SK-N-SH (cell line): Measurements from ENCODE around the gene NEK10. TPM values are rescaled to one million over a fixed set of nuclear protein-coding genes. Genes with fewer than 3 reads are reported as not detected.

Experiments
- CTCF ChIA-PET: fragments of 300-600, 350-600 bp; formaldehyde crosslinking; extraction: SDS; loops from one replicate; lab custom pipeline; 2021; lab: Yijun Ruan, JAX
- POLR2A ChIA-PET: fragments of 350-600 bp; sonication (Branson Sonifier 250); formaldehyde crosslinking; extraction: SDS; loops from one replicate; lab custom pipeline; 2020; ENCODE audit warnings: antibody characterized with exemption, inconsistent platforms; lab: Yijun Ruan, JAX
- DNase-seq: peaks from one replicate; pipeline ENCODE4 v3.0.0; 2012
- H2AFZ ChIP-seq: fragments of 200-600 bp; sonication (generic); 2 replicates; pipeline ENCODE4 v1.8.1; 2016; ENCODE audit warnings: antibody characterized with exemption, mild to moderate bottlenecking, low read depth
- H3F3A ChIP-seq: fragments of 200-600 bp; sonication (generic); replicated peaks from 2 replicates; pipeline ENCODE3; 2016; ENCODE audit warnings: antibody characterized with exemption, mild to moderate bottlenecking; ENCODE audit not compliant: insufficient read depth
- H3K27ac ChIP-seq, 2 experiments: fragments of 200-500 bp in 1 of 2; fragments of 200-600 bp in 1 of 2; sonication (Bioruptor generic) in 1 of 2; sonication (generic), shearing (Covaris generic) in 1 of 2; 2 replicates each; pipeline versions ENCODE4 v1.5.1 to v1.6.1; 2014 to 2016; ENCODE audit warnings: low read depth in 2 of 2, inconsistent platforms in 1 of 2, low read length in 1 of 2, mild to moderate bottlenecking in 1 of 2, mixed read lengths in 1 of 2
- H3K27me3 ChIP-seq: fragments of 200-600 bp; sonication (generic), shearing (Covaris generic); 2 replicates; pipeline ENCODE4 v1.6.1; 2016; ENCODE audit warnings: mixed run types; ENCODE audit not compliant: insufficient read depth
- H3K36me3 ChIP-seq, 2 experiments: fragments of 200-500 bp in 1 of 2; fragments of 200-600 bp in 1 of 2; sonication (Bioruptor generic) in 1 of 2; sonication (generic) in 1 of 2; replicated peaks in 1 of 2; 2 replicates each; pipeline versions ENCODE3 to v1.5.1; 2014 to 2016; ENCODE audit warnings: low read length in 1 of 2, mild to moderate bottlenecking in 1 of 2; ENCODE audit not compliant: insufficient read depth in 2 of 2, control insufficient read depth in 1 of 2
- H3K4me1 ChIP-seq, 2 experiments: fragments of 200-500 bp in 1 of 2; fragments of 200-600 bp in 1 of 2; sonication (Bioruptor generic) in 1 of 2; sonication (generic), shearing (Covaris generic) in 1 of 2; 2 replicates each; pipeline versions ENCODE4 v1.5.1 to v1.6.1; 2014 to 2016; ENCODE audit warnings: low read depth in 1 of 2, low read length in 1 of 2, mixed run types in 1 of 2; ENCODE audit not compliant: insufficient read depth in 2 of 2, control insufficient read depth in 1 of 2
- H3K4me2 ChIP-seq: fragments of 200-600 bp; sonication (generic), shearing (Covaris generic); 2 replicates; pipeline ENCODE4 v1.6.1; 2017; ENCODE audit warnings: mixed run types
- H3K4me3 ChIP-seq, 2 experiments: fragments of 200-500 bp in 1 of 2; fragments of 200-600 bp in 1 of 2; sonication (Bioruptor generic) in 1 of 2; sonication (generic), shearing (Covaris generic) in 1 of 2; 2 replicates each; pipeline versions ENCODE4 v1.5.1 to v1.8.1; 2014 to 2016; ENCODE audit warnings: low read depth in 2 of 2, inconsistent platforms in 1 of 2, low read length in 1 of 2, mild to moderate bottlenecking in 1 of 2, mixed read lengths in 1 of 2, moderate library complexity in 1 of 2
- H3K79me2 ChIP-seq: fragments of 200-600 bp; sonication (generic); 2 replicates; pipeline ENCODE4 v1.8.1; 2017; ENCODE audit warnings: mild to moderate bottlenecking; ENCODE audit not compliant: insufficient read depth
- H3K9ac ChIP-seq: fragments of 200-600 bp; sonication (generic); 2 replicates; pipeline ENCODE4 v1.6.1; 2017; ENCODE audit warnings: mixed run types
- H3K9me2 ChIP-seq: fragments of 200-600 bp; sonication (generic); 2 replicates; pipeline ENCODE4 v1.6.1; 2017; ENCODE audit warnings: mixed run types
- H3K9me3 ChIP-seq: fragments of 200-600 bp; sonication (generic); 2 replicates; pipeline ENCODE4 v1.6.1; 2017; ENCODE audit warnings: mixed run types, mild to moderate bottlenecking, moderate library complexity
- H4K20me1 ChIP-seq: fragments of 200-600 bp; sonication (generic); 2 replicates; pipeline ENCODE4 v1.6.1; 2017; ENCODE audit warnings: mild to moderate bottlenecking, mixed run types; ENCODE audit not compliant: insufficient read depth
- ELF1 ChIP-seq: IDR thresholded peaks from 2 replicates; pipeline ENCODE4 v1.4.0; 2012
- EZH2phosphoT487 ChIP-seq: fragments of 200-600 bp; sonication (generic); IDR thresholded peaks from 2 replicates; pipeline ENCODE4 v1.6.1; 2017; ENCODE audit warnings: low read depth, mixed run types, mild to moderate bottlenecking, antibody characterized with exemption, moderate library complexity, borderline replicate concordance
- FOXM1 ChIP-seq: IDR thresholded peaks from 2 replicates; pipeline ENCODE4 v1.4.0; 2012; ENCODE audit warnings: low read depth, mild to moderate bottlenecking
- GATA2 ChIP-seq: sonication (generic); formaldehyde crosslinking; IDR thresholded peaks from 2 replicates; pipeline ENCODE4 v1.5.0; 2020; ENCODE audit warnings: mild to moderate bottlenecking, missing genetic modification reagents
- JUND ChIP-seq: IDR thresholded peaks from 2 replicates; pipeline ENCODE4 v1.4.0; 2012
- MEF2A ChIP-seq: IDR thresholded peaks from 2 replicates; pipeline ENCODE4 v1.4.0; 2012; ENCODE audit warnings: low read depth, borderline replicate concordance
- NFIC ChIP-seq: IDR thresholded peaks from 2 replicates; pipeline ENCODE4 v1.4.0; 2012; ENCODE audit warnings: borderline replicate concordance
- RFX5 ChIP-seq: IDR thresholded peaks from 2 replicates; pipeline ENCODE4 v1.6.1; 2012; ENCODE audit warnings: mild to moderate bottlenecking, improper control_type of control experiment, low read length
- RXRA ChIP-seq: IDR thresholded peaks from 2 replicates; pipeline ENCODE4 v1.4.0; 2012; ENCODE audit warnings: low read depth, mild to moderate bottlenecking, borderline replicate concordance
- SMC3 ChIP-seq: IDR thresholded peaks from 2 replicates; pipeline ENCODE4 v1.6.1; 2012; ENCODE audit warnings: low read depth, low read length, improper control_type of control experiment
- TAF1 ChIP-seq: IDR thresholded peaks from 2 replicates; pipeline ENCODE4 v1.6.1; 2012; ENCODE audit warnings: low read depth, mild to moderate bottlenecking, low read length, moderate library complexity, borderline replicate concordance
- TCF12 ChIP-seq: IDR thresholded peaks from 2 replicates; pipeline ENCODE4 v1.4.0; 2012
- TEAD4 ChIP-seq: IDR thresholded peaks from 2 replicates; pipeline ENCODE4 v1.4.0; 2012; ENCODE audit warnings: mild to moderate bottlenecking, borderline replicate concordance; ENCODE audit not compliant: insufficient read depth
- YY1 ChIP-seq: IDR thresholded peaks from 2 replicates; pipeline ENCODE4 v1.4.0; 2012; ENCODE audit warnings: low read depth, mild to moderate bottlenecking
- ZBTB33 ChIP-seq: IDR thresholded peaks from 2 replicates; pipeline ENCODE4 v1.4.0; 2012; ENCODE audit warnings: low read depth, borderline replicate concordance
- WGBS: methylation state at CpG from one replicate; pipeline ENCODE4 v1.1.6; 2017; ENCODE audit warnings: low lambda C conversion rate; 5-methylcytosine and 5-hydroxymethylcytosine counted together
- polyA plus RNA-seq, 3 experiments: library from polyadenylated mRNA; depleted of rRNA; stranded (reverse); fragments of >200 nt; gene quantifications; 2 replicates each; pipeline ENCODE4 v1.2.3, GENCODE V29; 2012
- TF ChIP-seq, protein P1 (sequence below): fragments of 150-350 bp; IDR thresholded peaks from 2 replicates; pipeline ENCODE4 v1.6.1; 2017; ENCODE audit warnings: antibody characterized with exemption, low read length, low read depth, borderline replicate concordance
- TF ChIP-seq, protein P2 (sequence below): IDR thresholded peaks from 2 replicates; pipeline ENCODE4 v1.6.1; 2012; ENCODE audit warnings: mild to moderate bottlenecking, low read depth, low read length, moderate library complexity

Gene NEK10
- polyA plus RNA-seq, 1 of the 3 experiments (the other 2 are of a cell fraction) = 1.0 TPM

- no peak overlapping the region for H3K4me3 ChIP-seq
- POLR2A ChIA-PET = no interaction called here
- no peaks in the 10 kb centered on the region for H3K9me3 ChIP-seq
- no peak overlapping the region for H3K4me2 ChIP-seq
- H3K4me1 ChIP-seq = no peaks in the 10 kb centered on the region; a peak in 1 of 4 replicates
- H3K27ac ChIP-seq = no peak overlapping the region
- no peaks in the 10 kb centered on the region for H3K36me3 ChIP-seq
- no peak overlapping the region for H3K9ac ChIP-seq
- no peaks in the 10 kb centered on the region for H3F3A ChIP-seq
- CTCF ChIA-PET = no interaction called here
- H2AFZ ChIP-seq = no peak overlapping the region
- 66% methylated on average over 3 of the region's 3 CpGs for WGBS
- no peaks in the 10 kb centered on the region for H3K79me2 ChIP-seq
- TF ChIP-seq TCF12 = no peak
- TF ChIP-seq ZBTB33 = no peak
- no peak for TF ChIP-seq FOXM1
- TF ChIP-seq EZH2phosphoT487 = no peak
- no peak for TF ChIP-seq GATA2
- TF ChIP-seq JUND = no peak
- TF ChIP-seq RXRA = no peak
- TF ChIP-seq SMC3 = no peak
- TF ChIP-seq, protein P1, sequence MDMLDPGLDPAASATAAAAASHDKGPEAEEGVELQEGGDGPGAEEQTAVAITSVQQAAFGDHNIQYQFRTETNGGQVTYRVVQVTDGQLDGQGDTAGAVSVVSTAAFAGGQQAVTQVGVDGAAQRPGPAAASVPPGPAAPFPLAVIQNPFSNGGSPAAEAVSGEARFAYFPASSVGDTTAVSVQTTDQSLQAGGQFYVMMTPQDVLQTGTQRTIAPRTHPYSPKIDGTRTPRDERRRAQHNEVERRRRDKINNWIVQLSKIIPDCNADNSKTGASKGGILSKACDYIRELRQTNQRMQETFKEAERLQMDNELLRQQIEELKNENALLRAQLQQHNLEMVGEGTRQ = no peak
- TF ChIP-seq RFX5 = no peak
- TF ChIP-seq NFIC = no peak
- TF ChIP-seq TEAD4 = no peak
- TF ChIP-seq MEF2A = no peak
- TF ChIP-seq, protein P2, sequence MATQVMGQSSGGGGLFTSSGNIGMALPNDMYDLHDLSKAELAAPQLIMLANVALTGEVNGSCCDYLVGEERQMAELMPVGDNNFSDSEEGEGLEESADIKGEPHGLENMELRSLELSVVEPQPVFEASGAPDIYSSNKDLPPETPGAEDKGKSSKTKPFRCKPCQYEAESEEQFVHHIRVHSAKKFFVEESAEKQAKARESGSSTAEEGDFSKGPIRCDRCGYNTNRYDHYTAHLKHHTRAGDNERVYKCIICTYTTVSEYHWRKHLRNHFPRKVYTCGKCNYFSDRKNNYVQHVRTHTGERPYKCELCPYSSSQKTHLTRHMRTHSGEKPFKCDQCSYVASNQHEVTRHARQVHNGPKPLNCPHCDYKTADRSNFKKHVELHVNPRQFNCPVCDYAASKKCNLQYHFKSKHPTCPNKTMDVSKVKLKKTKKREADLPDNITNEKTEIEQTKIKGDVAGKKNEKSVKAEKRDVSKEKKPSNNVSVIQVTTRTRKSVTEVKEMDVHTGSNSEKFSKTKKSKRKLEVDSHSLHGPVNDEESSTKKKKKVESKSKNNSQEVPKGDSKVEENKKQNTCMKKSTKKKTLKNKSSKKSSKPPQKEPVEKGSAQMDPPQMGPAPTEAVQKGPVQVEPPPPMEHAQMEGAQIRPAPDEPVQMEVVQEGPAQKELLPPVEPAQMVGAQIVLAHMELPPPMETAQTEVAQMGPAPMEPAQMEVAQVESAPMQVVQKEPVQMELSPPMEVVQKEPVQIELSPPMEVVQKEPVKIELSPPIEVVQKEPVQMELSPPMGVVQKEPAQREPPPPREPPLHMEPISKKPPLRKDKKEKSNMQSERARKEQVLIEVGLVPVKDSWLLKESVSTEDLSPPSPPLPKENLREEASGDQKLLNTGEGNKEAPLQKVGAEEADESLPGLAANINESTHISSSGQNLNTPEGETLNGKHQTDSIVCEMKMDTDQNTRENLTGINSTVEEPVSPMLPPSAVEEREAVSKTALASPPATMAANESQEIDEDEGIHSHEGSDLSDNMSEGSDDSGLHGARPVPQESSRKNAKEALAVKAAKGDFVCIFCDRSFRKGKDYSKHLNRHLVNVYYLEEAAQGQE = no peak
- TF ChIP-seq ELF1 = no peak
- no peak for TF ChIP-seq YY1
- TF ChIP-seq TAF1 = no peak
- H3K27me3 ChIP-seq = no peaks in the 10 kb centered on the region
- no peak for DNase-seq
- no peaks in the 10 kb centered on the region for H4K20me1 ChIP-seq
- no peaks in the 10 kb centered on the region for H3K9me2 ChIP-seq
These were observed 17.1 kb downstream of the NEK10 start for GRCh38 chr3:27352047-27352446.
